ENCODE data around the gene SULT2B1.
A peak's percentile ranks its signal among the peaks of the same experiment; 100 is the strongest.
"Not testable (repeated sequence)": the region's sequence is repeated elsewhere in the genome, so short reads cannot be mapped to it uniquely, and the experiment has no call there.

Gene SULT2B1

GRCh38 chr19:48618916-48619691 lies 67.1 kb downstream of the SULT2B1 start, which contains the start of the genes RPL18 and SPHK2:
RPL18 (minus strand) TSS chr19:48619178; CDS start chr19:48619143, 35 bp downstream.
SPHK2 (plus strand) TSS chr19:48619506; CDS start chr19:48620515, 1,009 bp downstream.
- DNase-seq (ENCODE audit: low read depth in 2 of 2), result peak; percentile 92 to 95

- DNase-seq (ENCODE audit: low read depth in 2 of 2), result no peak
Observed at GRCh38 chr19:48619692-48620585, 68.0 kb downstream of the SULT2B1 start.

- DNase-seq (ENCODE audit: low read depth in 2 of 2), result no peak
Observed at GRCh38 chr19:48623556-48624066, 71.6 kb downstream of the SULT2B1 start.

GRCh38 chr19:48624067-48624594 lies 72.2 kb downstream of the SULT2B1 start:
- DNase-seq (ENCODE audit: low read depth in 2 of 2), result peak; percentile 89 to 98

GRCh38 chr19:48624791-48625723 lies 73.1 kb downstream of the SULT2B1 start:
- no peak for DNase-seq (ENCODE audit: low read depth in 2 of 2)

GRCh38 chr19:48625891-48626327 lies 73.9 kb downstream of the SULT2B1 start:
- DNase-seq (ENCODE audit: low read depth in 2 of 2), result no peak

- DNase-seq (ENCODE audit: low read depth in 2 of 2), result no peak
Observed at GRCh38 chr19:48627201-48627864, 75.4 kb downstream of the SULT2B1 start.

- no peak for DNase-seq (ENCODE audit: low read depth in 2 of 2)
Observed at GRCh38 chr19:48627865-48628314, 75.9 kb downstream of the SULT2B1 start.

GRCh38 chr19:48628486-48629296 lies 76.7 kb downstream of the SULT2B1 start:
- DNase-seq (ENCODE audit: low read depth in 2 of 2), result no peak

GRCh38 chr19:48629297-48629598 lies 77.3 kb downstream of the SULT2B1 start:
- DNase-seq (ENCODE audit: low read depth in 2 of 2), result no peak

- no peak for DNase-seq (ENCODE audit: low read depth in 2 of 2)
Observed at GRCh38 chr19:48629599-48630295, 77.8 kb downstream of the SULT2B1 start.

- DNase-seq (ENCODE audit: low read depth in 2 of 2), result no peak
Observed at GRCh38 chr19:48630296-48631063, 78.5 kb downstream of the SULT2B1 start.

GRCh38 chr19:48631225-48631624 lies 79.3 kb downstream of the SULT2B1 start:
- DNase-seq (ENCODE audit: low read depth in 2 of 2), result no peak

- DNase-seq (ENCODE audit: low read depth in 2 of 2), result not testable (repeated sequence)
Observed at GRCh38 chr19:48632286-48632685, 80.3 kb downstream of the SULT2B1 start.

GRCh38 chr19:48632692-48633147 lies 80.7 kb downstream of the SULT2B1 start:
- no peak for DNase-seq (ENCODE audit: low read depth in 2 of 2)

GRCh38 chr19:48633148-48634035 lies 81.4 kb downstream of the SULT2B1 start:
- no peak for DNase-seq (ENCODE audit: low read depth in 2 of 2)

GRCh38 chr19:48634036-48634342 lies 82.0 kb downstream of the SULT2B1 start:
- DNase-seq (ENCODE audit: low read depth in 2 of 2), result no peak
